WTC11 (cell line): ENCODE results near the gene EIF2S3. TPM values are rescaled to one million over a fixed set of nuclear protein-coding genes. Genes with fewer than 3 reads are reported as not detected.
A peak's percentile ranks its signal among the peaks of the same experiment; 100 is the strongest.

ENCODE experiments used
- ATAC-seq: fragments of 200-7000 bp; cut with Tn5 transposase; 2 replicates; pipeline ENCODE4 v1.10.0; 2021; ENCODE audit warnings: mild to moderate bottlenecking, moderate library complexity
- Bru-seq: library from RNA; stranded (reverse); fragments of 400-500 nt; gene quantifications from one replicate; lab custom pipeline; 2021; lab: Mats Ljungman, UMichigan
- CTCF ChIA-PET: fragments of 300-600 bp; sonication (Branson Sonifier 250); formaldehyde crosslinking; loops from one replicate; lab custom pipeline; 2021; ENCODE audit warnings: antibody characterized with exemption; lab: Charles Lee
- POLR2A ChIA-PET: fragments of 350-600 bp; sonication (Branson Sonifier 250); formaldehyde crosslinking; loops from one replicate; lab custom pipeline; 2021; ENCODE audit warnings: antibody characterized with exemption; lab: Charles Lee
- DNase-seq: peaks from one replicate; pipeline ENCODE4 v3.0.0; 2021; ENCODE audit warnings: low spot score
- H3K27ac Mint-ChIP-seq: 2 replicates; pipeline ENCODE4 v1.8.0; 2021; ENCODE audit warnings: mixed read lengths
- H3K27me3 Mint-ChIP-seq: 2 replicates; pipeline ENCODE4 v1.8.0; 2021; ENCODE audit warnings: low read depth, mild to moderate bottlenecking, moderate library complexity, mixed read lengths
- H3K36me3 Mint-ChIP-seq: 2 replicates; pipeline ENCODE4 v1.8.0; 2021; ENCODE audit warnings: mixed read lengths
- H3K4me1 Mint-ChIP-seq: 2 replicates; pipeline ENCODE4 v1.8.0; 2022; ENCODE audit warnings: mixed read lengths
- H3K4me3 Mint-ChIP-seq: 2 replicates; pipeline ENCODE4 v1.8.0; 2021; ENCODE audit warnings: mild to moderate bottlenecking, moderate library complexity, mixed read lengths
- H3K9me3 Mint-ChIP-seq: 2 replicates; pipeline ENCODE4 v1.8.0; 2021; ENCODE audit warnings: mixed read lengths
- ATF3 ChIP-seq: sonication (generic); formaldehyde crosslinking; conservative IDR thresholded peaks from 2 replicates; pipeline ENCODE4 v1.8.1; 2022; ENCODE audit warnings: mild to moderate bottlenecking, missing genetic modification reagents
- CTCF ChIP-seq: fragments of 200-600 bp; IDR thresholded peaks from 2 replicates; pipeline ENCODE4 v1.8.0; 2022; ENCODE audit warnings: antibody characterized with exemption
- E2F5 ChIP-seq: sonication (generic); formaldehyde crosslinking; IDR thresholded peaks from 2 replicates; pipeline ENCODE4 v1.8.1; 2022; ENCODE audit warnings: mild to moderate bottlenecking, moderate library complexity, missing genetic modification reagents
- ELF4 ChIP-seq: sonication (generic); formaldehyde crosslinking; IDR thresholded peaks from 2 replicates; pipeline ENCODE4 v1.8.1; 2022; ENCODE audit warnings: low read depth, mild to moderate bottlenecking, moderate library complexity, missing genetic modification reagents
- FOXK1 ChIP-seq: sonication (generic); formaldehyde crosslinking; IDR thresholded peaks from 2 replicates; pipeline ENCODE4 v1.8.0; 2022; ENCODE audit warnings: mild to moderate bottlenecking, moderate library complexity, missing genetic modification reagents
- GABPB1 ChIP-seq: sonication (generic); formaldehyde crosslinking; IDR thresholded peaks from 2 replicates; pipeline ENCODE4 v1.8.1; 2023; ENCODE audit warnings: mild to moderate bottlenecking, missing genetic modification reagents
- GRHL2 ChIP-seq: fragments of 250-450 bp; sonication (Bioruptor Pico); IDR thresholded peaks from 2 replicates; pipeline ENCODE4 v1.8.0; 2022; ENCODE audit warnings: mild to moderate bottlenecking, moderate library complexity; ENCODE audit not compliant: insufficient replicate concordance, severe bottlenecking
- MAX ChIP-seq: sonication (generic); formaldehyde crosslinking; IDR thresholded peaks from 2 replicates; pipeline ENCODE4 v1.8.0; 2022; ENCODE audit warnings: mild to moderate bottlenecking, missing genetic modification reagents
- MXD4 ChIP-seq: fragments of 250-450 bp; sonication (Bioruptor Pico); IDR thresholded peaks from 2 replicates; pipeline ENCODE4 v1.8.0; 2021; ENCODE audit warnings: mild to moderate bottlenecking, moderate library complexity, borderline replicate concordance
- NR2C2 ChIP-seq: sonication (generic); formaldehyde crosslinking; IDR thresholded peaks from 2 replicates; pipeline ENCODE4 v1.8.0; 2022; ENCODE audit warnings: mild to moderate bottlenecking, missing genetic modification reagents
- PRRX2 ChIP-seq: fragments of 250-450 bp; sonication (Bioruptor Pico); IDR thresholded peaks from 2 replicates; pipeline ENCODE4 v1.8.0; 2021; ENCODE audit warnings: mild to moderate bottlenecking
- RELA ChIP-seq: sonication (generic); formaldehyde crosslinking; IDR thresholded peaks from 2 replicates; pipeline ENCODE4 v1.8.1; 2022; ENCODE audit warnings: missing genetic modification reagents, mild to moderate bottlenecking, borderline replicate concordance
- SP1 ChIP-seq: sonication (generic); formaldehyde crosslinking; conservative IDR thresholded peaks from 2 replicates; pipeline ENCODE4 v1.8.1; 2022; ENCODE audit warnings: missing genetic modification reagents
- USF2 ChIP-seq: sonication (generic); formaldehyde crosslinking; IDR thresholded peaks from 2 replicates; pipeline ENCODE4 v1.8.1; 2023; ENCODE audit warnings: mild to moderate bottlenecking, missing genetic modification reagents, moderate library complexity
- ZBTB43 ChIP-seq: sonication (generic); formaldehyde crosslinking; IDR thresholded peaks from 2 replicates; pipeline ENCODE4 v1.8.1; 2023; ENCODE audit warnings: mild to moderate bottlenecking, missing genetic modification reagents
- ZNF121 ChIP-seq: sonication (generic); formaldehyde crosslinking; IDR thresholded peaks from 2 replicates; pipeline ENCODE4 v1.8.0; 2023; ENCODE audit warnings: missing genetic modification reagents
- ZNF138 ChIP-seq: sonication (generic); formaldehyde crosslinking; conservative IDR thresholded peaks from 2 replicates; pipeline ENCODE4 v1.8.1; 2022; ENCODE audit warnings: mild to moderate bottlenecking, moderate library complexity, missing genetic modification reagents
- ZNF219 ChIP-seq: sonication (generic); formaldehyde crosslinking; IDR thresholded peaks from 2 replicates; pipeline ENCODE4 v1.8.0; 2023; ENCODE audit warnings: missing genetic modification reagents, mild to moderate bottlenecking, borderline replicate concordance
- ZNF396 ChIP-seq: fragments of 250-450 bp; sonication (Bioruptor Pico); IDR thresholded peaks from 2 replicates; pipeline ENCODE4 v1.8.0; 2021; ENCODE audit warnings: mild to moderate bottlenecking, moderate library complexity, borderline replicate concordance
- ZNF532 ChIP-seq: fragments of 250-450 bp; sonication (Bioruptor Pico); IDR thresholded peaks from 2 replicates; pipeline ENCODE4 v1.9.0; 2021; ENCODE audit warnings: mild to moderate bottlenecking, borderline replicate concordance
- long read RNA-seq, 3 experiments: library from RNA in 1 of 3; library from capped mRNA in 1 of 3; library from polyadenylated mRNA in 1 of 3; unstranded in 2 of 3; stranded (forward) in 1 of 3; transcript quantifications; one replicate each; pipeline ENCODE4 v2.0.0, GENCODE V29; 2021
- total RNA-seq: library from RNA; stranded (reverse); gene quantifications from 3 replicates; pipeline ENCODE4 v1.2.3, GENCODE V29; 2021

Gene EIF2S3
- total RNA-seq (251 to 299 TPM (median 264 TPM) in 3 replicates), Bru-seq, nascent RNA (percentile 97 among the genes with signal in this experiment)
- long read RNA-seq, experiment 1, transcript EIF2S3-201 (12 exons, 2,858 nt), result major isoform, 836 of 1,023 reads
- long read RNA-seq, experiment 1, partial matches to known transcripts, result 108 of 1,023 reads
- long read RNA-seq, experiment 1, other reads (novel, unspliced or antisense), result 78 of 1,023 reads
- long read RNA-seq, experiment 2, transcript EIF2S3-201 (12 exons, 2,858 nt), result major isoform, 62 of 218 reads
- long read RNA-seq, experiment 2, partial matches to known transcripts, result 147 of 218 reads
- long read RNA-seq, experiment 2, other reads (novel, unspliced or antisense), result 9 of 218 reads
- long read RNA-seq, experiment 3, transcript EIF2S3-201 (12 exons, 2,858 nt), result major isoform, 73 of 126 reads
- long read RNA-seq, experiment 3, partial matches to known transcripts, result 38 of 126 reads
- long read RNA-seq, experiment 3, other reads (novel, unspliced or antisense), result 13 of 126 reads

- ChIA-PET POLR2A (interaction anchor here (0.6 to 3.2 kb wide), 11 partner anchors 9 to 505 kb away, joined by 3 to 18 read pairs (median 4); partner anchors contain the start of gene KLHL15), CTCF (interaction anchor here (0.5 to 3.1 kb wide), 36 partner anchors 10 to 1090 kb away, joined by 3 to 48 read pairs (median 4); partner anchors contain the start of genes APOO, CXorf58 and SAT1)
- Mint-ChIP-seq H3K27me3 (no peaks in the 10 kb centered on the region), H3K4me3 (no peak within 1 kb of the TSS), H3K4me1 (no peaks in the 10 kb centered on the region), H3K36me3 (peaks cover 21% of the 10 kb centered on the region), H3K9me3 (no peaks in the 10 kb centered on the region), H3K27ac (peak within 1 kb of the TSS; percentile 93)
- TF ChIP-seq RELA (CRISPR knock-in tag), result no peak
- 0 out of 2 replicates have a peak, but pooled peaks have one; percentile 12 for TF ChIP-seq USF2 (CRISPR knock-in tag)
- no peak for TF ChIP-seq PRRX2 (CRISPR knock-in tag)
- TF ChIP-seq E2F5 (CRISPR knock-in tag), result peak; percentile 46; the same call in 1 of the 2 replicates
- peak; percentile 98 for TF ChIP-seq GABPB1 (CRISPR knock-in tag)
- TF ChIP-seq MAX (CRISPR knock-in tag), result peak; percentile 90
- TF ChIP-seq ATF3, result peak; percentile 84; the same call in 1 of the 2 replicates
- peak; percentile 71 for TF ChIP-seq CTCF
- no peak for TF ChIP-seq ZNF396 (CRISPR knock-in tag)
- peak; percentile 52; the same call in 1 of the 2 replicates for TF ChIP-seq SP1 (CRISPR knock-in tag)
- peak; percentile 81 for DNase-seq
- ATAC-seq, result peak; percentile 91
Observed at GRCh38 chrX:24054182-24055042, at the start of gene EIF2S3. Gene EIF2S3, plus strand, starts transcription at chrX:24054956. Its CDS starts 13 bp downstream, at chrX:24054969.

GRCh38 chrX:24005028-24005427 lies 49.7 kb upstream of the EIF2S3 start:
- ChIA-PET POLR2A (no interaction called here), CTCF (no interaction called here)
- DNase-seq (no peak), ATAC-seq (no peak)
- Mint-ChIP-seq H3K4me1 (no peaks in the 10 kb centered on the region; the same call in 1 of the 2 replicates), H3K27ac (no peak overlapping the region), H3K4me3 (no peak overlapping the region), H3K36me3 (peaks cover 14% of the 10 kb centered on the region), H3K9me3 (no peaks in the 10 kb centered on the region), H3K27me3 (no peaks in the 10 kb centered on the region)
- TF ChIP-seq ZNF121 (CRISPR knock-in tag) (no peak), NR2C2 (no peak), ZBTB43 (CRISPR knock-in tag) (no peak), ZNF138 (CRISPR knock-in tag) (no peak), MXD4 (CRISPR knock-in tag) (no peak), GRHL2 (no peak), ZNF219 (CRISPR knock-in tag) (no peak), ELF4 (CRISPR knock-in tag) (no peak), ZNF532 (CRISPR knock-in tag) (no peak), RELA (CRISPR knock-in tag) (no peak), FOXK1 (CRISPR knock-in tag) (no peak)
